Gastroesophageal sphincter (tissue), 3 donors: Measurements from ENCODE around the gene SLIT3.

Experiments
- EP300 ChIP-seq: sonication (generic); formaldehyde crosslinking; IDR thresholded peaks from one replicate; pipeline ENCODE4 v1.6.1; 2017; ENCODE audit warnings: antibody characterized with exemption, mild to moderate bottlenecking
- POLR2A ChIP-seq, 2 donors: fragments of 450-650 bp; IDR thresholded peaks; one replicate each; pipeline ENCODE4 v1.6.1; 2017; ENCODE audit warnings: antibody characterized with exemption in 2 of 2, mild to moderate bottlenecking in 2 of 2, moderate library complexity in 1 of 2
- TF ChIP-seq, protein P1 (sequence below), 4 experiments: fragments of 200-600 bp in 2 of 4; fragments of 450-650 bp in 2 of 4; sonication (generic) in 1 of 4; IDR thresholded peaks; one replicate each; pipeline ENCODE4 v1.5.1; 2017 to 2019; ENCODE audit warnings: antibody characterized with exemption in 4 of 4, mild to moderate bottlenecking in 2 of 4, moderate library complexity in 2 of 4

DNA sequence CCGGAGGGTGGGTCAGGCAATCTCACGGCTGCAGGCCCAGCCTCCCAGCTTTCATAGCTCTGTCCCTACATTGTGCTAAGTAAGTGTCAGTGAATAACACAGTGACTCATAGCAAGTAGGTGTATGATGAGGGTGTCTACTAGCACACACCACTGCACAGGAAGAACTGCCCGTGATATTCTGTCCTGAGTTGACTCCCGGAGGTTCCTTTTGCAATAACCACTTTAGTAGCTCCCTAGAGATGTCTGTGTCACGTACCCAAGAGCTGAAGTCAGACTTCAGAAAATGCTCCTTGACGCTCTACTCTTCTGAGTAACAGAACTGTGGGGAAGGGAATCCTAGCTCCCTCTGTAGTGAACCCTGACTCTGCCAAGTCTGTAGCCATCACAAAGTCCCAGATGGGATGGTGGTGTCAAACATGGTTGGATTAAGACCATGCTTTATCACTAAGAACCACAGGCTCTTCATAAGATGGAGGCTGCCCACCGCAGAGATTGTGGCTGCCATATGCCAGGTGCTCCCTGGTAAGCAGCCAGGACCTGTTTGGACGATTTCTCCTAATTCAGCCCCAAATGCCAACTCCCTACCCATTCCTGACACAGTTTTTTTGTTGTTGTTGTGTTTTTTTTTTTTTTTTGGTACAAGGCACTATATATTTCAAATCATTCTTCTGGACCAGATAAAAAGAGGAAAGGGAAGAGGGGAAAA is 369.1 kb downstream of the SLIT3 start:
- TF ChIP-seq, protein P1, sequence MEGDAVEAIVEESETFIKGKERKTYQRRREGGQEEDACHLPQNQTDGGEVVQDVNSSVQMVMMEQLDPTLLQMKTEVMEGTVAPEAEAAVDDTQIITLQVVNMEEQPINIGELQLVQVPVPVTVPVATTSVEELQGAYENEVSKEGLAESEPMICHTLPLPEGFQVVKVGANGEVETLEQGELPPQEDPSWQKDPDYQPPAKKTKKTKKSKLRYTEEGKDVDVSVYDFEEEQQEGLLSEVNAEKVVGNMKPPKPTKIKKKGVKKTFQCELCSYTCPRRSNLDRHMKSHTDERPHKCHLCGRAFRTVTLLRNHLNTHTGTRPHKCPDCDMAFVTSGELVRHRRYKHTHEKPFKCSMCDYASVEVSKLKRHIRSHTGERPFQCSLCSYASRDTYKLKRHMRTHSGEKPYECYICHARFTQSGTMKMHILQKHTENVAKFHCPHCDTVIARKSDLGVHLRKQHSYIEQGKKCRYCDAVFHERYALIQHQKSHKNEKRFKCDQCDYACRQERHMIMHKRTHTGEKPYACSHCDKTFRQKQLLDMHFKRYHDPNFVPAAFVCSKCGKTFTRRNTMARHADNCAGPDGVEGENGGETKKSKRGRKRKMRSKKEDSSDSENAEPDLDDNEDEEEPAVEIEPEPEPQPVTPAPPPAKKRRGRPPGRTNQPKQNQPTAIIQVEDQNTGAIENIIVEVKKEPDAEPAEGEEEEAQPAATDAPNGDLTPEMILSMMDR (IDR thresholded peaks at IDR 0.05), result no peak
- no peak for TF ChIP-seq POLR2A (IDR thresholded peaks at IDR 0.05)
- TF ChIP-seq EP300, result no peak
